MM.1S (cell line): Measurements from ENCODE around the gene DGAT2.

Experiments used
- EZH2 ChIP-seq: fragments of 300-600 bp; sonication (generic); optimal IDR thresholded peaks from 2 replicates; pipeline ENCODE3; 2017; ENCODE audit warnings: low read depth, mild to moderate bottlenecking, antibody characterized with exemption, low read length, mixed read lengths
- TF ChIP-seq, protein P1 (sequence below): fragments of 300-600 bp; sonication (generic); IDR thresholded peaks from 2 replicates; pipeline ENCODE4 v1.5.1; 2016; ENCODE audit warnings: antibody characterized with exemption, low read length, mixed read lengths

DNA sequence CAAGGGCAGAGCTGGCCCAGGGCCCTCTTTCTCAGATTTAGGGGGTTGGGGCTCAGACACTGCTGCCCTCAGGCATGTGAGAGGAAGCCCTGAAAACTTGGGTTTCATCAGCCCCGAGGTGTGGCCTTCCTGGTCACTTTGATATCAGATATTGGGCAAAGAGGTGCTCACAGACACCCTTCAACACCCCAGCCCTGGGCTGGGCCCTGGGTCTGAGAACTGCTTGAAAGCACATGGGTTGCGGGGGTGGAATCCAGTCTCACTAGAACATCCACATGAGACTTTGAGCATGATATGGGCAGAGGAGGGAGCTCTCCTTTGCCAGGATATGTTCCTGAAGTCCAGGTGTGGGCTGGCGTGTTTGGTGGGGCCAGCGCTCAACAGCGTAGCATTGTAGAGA, 10.4 kb downstream of the DGAT2 start:
- TF ChIP-seq, protein P1, sequence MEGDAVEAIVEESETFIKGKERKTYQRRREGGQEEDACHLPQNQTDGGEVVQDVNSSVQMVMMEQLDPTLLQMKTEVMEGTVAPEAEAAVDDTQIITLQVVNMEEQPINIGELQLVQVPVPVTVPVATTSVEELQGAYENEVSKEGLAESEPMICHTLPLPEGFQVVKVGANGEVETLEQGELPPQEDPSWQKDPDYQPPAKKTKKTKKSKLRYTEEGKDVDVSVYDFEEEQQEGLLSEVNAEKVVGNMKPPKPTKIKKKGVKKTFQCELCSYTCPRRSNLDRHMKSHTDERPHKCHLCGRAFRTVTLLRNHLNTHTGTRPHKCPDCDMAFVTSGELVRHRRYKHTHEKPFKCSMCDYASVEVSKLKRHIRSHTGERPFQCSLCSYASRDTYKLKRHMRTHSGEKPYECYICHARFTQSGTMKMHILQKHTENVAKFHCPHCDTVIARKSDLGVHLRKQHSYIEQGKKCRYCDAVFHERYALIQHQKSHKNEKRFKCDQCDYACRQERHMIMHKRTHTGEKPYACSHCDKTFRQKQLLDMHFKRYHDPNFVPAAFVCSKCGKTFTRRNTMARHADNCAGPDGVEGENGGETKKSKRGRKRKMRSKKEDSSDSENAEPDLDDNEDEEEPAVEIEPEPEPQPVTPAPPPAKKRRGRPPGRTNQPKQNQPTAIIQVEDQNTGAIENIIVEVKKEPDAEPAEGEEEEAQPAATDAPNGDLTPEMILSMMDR: no peak
- no peak for TF ChIP-seq EZH2
